Uterus (tissue), 2 donors: ENCODE data around the gene FCHSD2.

Experiments used
- CTCF ChIP-seq, 4 experiments: fragments of 200-600 bp in 2 of 4; fragments of 450-650 bp in 2 of 4; sonication (generic) in 2 of 4; IDR thresholded peaks; one replicate each; pipeline ENCODE4 v1.5.1; 2016 to 2019; ENCODE audit warnings: antibody characterized with exemption in 4 of 4, mild to moderate bottlenecking in 2 of 4, moderate library complexity in 1 of 4
- POLR2A ChIP-seq, 2 donors: fragments of 450-650 bp; IDR thresholded peaks; one replicate each; pipeline ENCODE4 v1.6.1; 2016; ENCODE audit warnings: antibody characterized with exemption in 2 of 2, mild to moderate bottlenecking in 1 of 2, moderate library complexity in 1 of 2

- TF ChIP-seq CTCF (IDR thresholded peaks at IDR 0.05) (no peak), POLR2A (IDR thresholded peaks at IDR 0.05) (no peak)
Measured at GRCh38 chr11:73162196-73162740, 20.1 kb upstream of the FCHSD2 start.
